ENCODE data around the gene RBM6. TPM values are rescaled to one million over a fixed set of nuclear protein-coding genes. Genes with fewer than 3 reads are reported as not detected.

Gene RBM6
- total RNA-seq, 4 donors from 2014 or later, result 106 to 182 (median 158) TPM

GRCh38 chr3:49940667-49941249 is 808 bp downstream of the RBM6 start:
- no peak for DNase-seq (ENCODE audit: low spot score in 2 of 2)
- TF ChIP-seq CTCF (IDR thresholded peaks at IDR 0.05) (no peak), EP300 (IDR thresholded peaks at IDR 0.05) (no peak), POLR2A (IDR thresholded peaks at IDR 0.05) (no peak)
- no peaks in the 10 kb centered on the region for H3K27me3 ChIP-seq
- H3K4me1 ChIP-seq, result peaks cover 0 to 29% (median 12%) of the 10 kb centered on the region in 4 donors
- H3K36me3 ChIP-seq, result no peaks in the 10 kb centered on the region
- peak overlapping the region; percentile 66 to 98 (median 96) for H3K27ac ChIP-seq
- WGBS, 2 donors, result 9 to 10% methylated on average over 23 of the region's 23 CpGs
- H3K4me3 ChIP-seq, result peak overlapping the region; percentile 60 to 91 (median 72)
- no peaks in the 10 kb centered on the region for H3K9me3 ChIP-seq

- no peak overlapping the region for H3K27ac ChIP-seq
- no peak overlapping the region for H3K4me3 ChIP-seq
- no peak for DNase-seq (ENCODE audit: low spot score in 2 of 2)
- no peaks in the 10 kb centered on the region for H3K27me3 ChIP-seq
- peaks cover 0 to 5% (median 0%) of the 10 kb centered on the region in 3 donors for H3K36me3 ChIP-seq
- WGBS, 2 donors, result 54 to 63% methylated on average over 2 of the region's 2 CpGs
- peaks cover 0 to 30% (median 12%) of the 10 kb centered on the region in 4 donors for H3K4me1 ChIP-seq
- TF ChIP-seq EP300 (IDR thresholded peaks at IDR 0.05), result no peak
- TF ChIP-seq POLR2A (IDR thresholded peaks at IDR 0.05), result no peak
- no peak for TF ChIP-seq CTCF (IDR thresholded peaks at IDR 0.05)
- H3K9me3 ChIP-seq, result no peaks in the 10 kb centered on the region
Measured at GRCh38 chr3:49942651-49943050, 2.7 kb downstream of the RBM6 start.

- DNase-seq (ENCODE audit: low spot score in 2 of 2), result no peak
- no peaks in the 10 kb centered on the region for H3K9me3 ChIP-seq
- no peak overlapping the region for H3K27ac ChIP-seq
- TF ChIP-seq EP300 (IDR thresholded peaks at IDR 0.05), result no peak
- TF ChIP-seq CTCF (IDR thresholded peaks at IDR 0.05), result no peak
- TF ChIP-seq POLR2A (IDR thresholded peaks at IDR 0.05), result no peak
- no peaks in the 10 kb centered on the region for H3K27me3 ChIP-seq
- no peak overlapping the region for H3K4me3 ChIP-seq
- H3K36me3 ChIP-seq, result no peaks in the 10 kb centered on the region
- 95 to 99% methylated on average over 6 of the region's 6 CpGs for WGBS, 2 donors
- peaks cover 0 to 35% (median 14%) of the 10 kb centered on the region in 4 donors for H3K4me1 ChIP-seq
Measured at GRCh38 chr3:49952924-49953323, 13.0 kb downstream of the RBM6 start.

- peaks cover 0 to 25% (median 2%) of the 10 kb centered on the region in 4 donors for H3K4me1 ChIP-seq
- TF ChIP-seq CTCF (IDR thresholded peaks at IDR 0.05) (no peak), POLR2A (IDR thresholded peaks at IDR 0.05) (no peak), EP300 (IDR thresholded peaks at IDR 0.05) (no peak)
- no peaks in the 10 kb centered on the region for H3K27me3 ChIP-seq
- H3K4me3 ChIP-seq, result no peak overlapping the region
- 93 to 96% methylated on average over 3 of the region's 3 CpGs for WGBS, 2 donors
- no peak for DNase-seq (ENCODE audit: low spot score in 2 of 2)
- H3K9me3 ChIP-seq, result no peaks in the 10 kb centered on the region
- H3K27ac ChIP-seq, result no peak overlapping the region
- H3K36me3 ChIP-seq, result no peaks in the 10 kb centered on the region
Measured at GRCh38 chr3:49955636-49956035, 15.7 kb downstream of the RBM6 start.

- WGBS, 2 donors, result 91 to 100% methylated on average over 1 of the region's 1 CpG
- no peaks in the 10 kb centered on the region for H3K9me3 ChIP-seq
- peaks cover 0 to 24% (median 11%) of the 10 kb centered on the region in 4 donors for H3K4me1 ChIP-seq
Measured at GRCh38 chr3:49966233-49966942, 26.4 kb downstream of the RBM6 start.

More at GRCh38 chr3:49966233-49966942, 26.4 kb downstream of the RBM6 start:
- no peak for DNase-seq (ENCODE audit: low spot score in 2 of 2)
- Histone ChIP-seq H3K4me3 (no peak overlapping the region), H3K27me3 (no peaks in the 10 kb centered on the region), H3K36me3 (peaks cover 0 to 14% (median 0%) of the 10 kb centered on the region in 3 donors), H3K27ac (no peak overlapping the region)
- TF ChIP-seq CTCF (IDR thresholded peaks at IDR 0.05) (no peak), EP300 (IDR thresholded peaks at IDR 0.05) (no peak), POLR2A (IDR thresholded peaks at IDR 0.05) (no peak)

Data from tibial nerve (tissue), 4 donors.